PC-3 (cell line): Measurements from ENCODE around the gene CCR2. TPM values are rescaled to one million over a fixed set of nuclear protein-coding genes. Genes with fewer than 3 reads are reported as not detected.

Experiments used
- ATAC-seq: fragments of 200-7000 bp; cut with Tn5 transposase; 2 replicates; pipeline ENCODE4 v1.9.1; 2020; ENCODE audit warnings: mild to moderate bottlenecking, moderate library complexity
- BruUV-seq: library from RNA; stranded (reverse); fragments of 400-500 nt; replicated peaks from 2 replicates; lab custom pipeline; 2021; lab: Mats Ljungman, UMichigan
- CTCF ChIA-PET: fragments of 300-600 bp; sonication (Branson Sonifier 250); formaldehyde crosslinking; loops from one replicate; lab custom pipeline; 2022; ENCODE audit warnings: antibody characterized with exemption; lab: Charles Lee
- POLR2A ChIA-PET: fragments of 300-600 bp; sonication (Branson Sonifier 250); formaldehyde crosslinking; loops from one replicate; lab custom pipeline; 2022; ENCODE audit warnings: antibody characterized with exemption; ENCODE audit not compliant: unreplicated experiment; lab: Charles Lee
- DNase-seq: peaks from one replicate; pipeline ENCODE4 v3.0.0-alpha.2; 2015
- H2AFZ ChIP-seq: fragments of 300-600 bp; sonication (generic); 2 replicates; pipeline ENCODE4 v1.6.0; 2016; ENCODE audit warnings: antibody characterized with exemption, low read length
- H3F3A ChIP-seq: fragments of 300-600 bp; sonication (generic); one replicate; pipeline ENCODE4 v1.6.0; 2017; ENCODE audit warnings: antibody characterized with exemption, low read length, control low read depth, mild to moderate bottlenecking; ENCODE audit not compliant: unreplicated experiment
- H3K27ac ChIP-seq: fragments of 300-600 bp; sonication (generic); 2 replicates; pipeline ENCODE4 v1.5.1; 2016; ENCODE audit warnings: mild to moderate bottlenecking, low read length
- H3K27me3 ChIP-seq: fragments of 300-600 bp; sonication (generic); 2 replicates; pipeline ENCODE4 v1.6.1; 2016; ENCODE audit warnings: low read length, mixed read lengths
- H3K36me3 ChIP-seq: fragments of 300-600 bp; sonication (generic); 2 replicates; pipeline ENCODE4 v1.6.1; 2016; ENCODE audit warnings: low read depth, mixed run types, low read length, mixed read lengths
- H3K4me1 ChIP-seq: fragments of 300-600 bp; sonication (generic); 2 replicates; pipeline ENCODE4 v1.5.1; 2016; ENCODE audit warnings: low read length; ENCODE audit not compliant: insufficient read depth
- H3K4me2 ChIP-seq: fragments of 300-600 bp; sonication (generic); 2 replicates; pipeline ENCODE4 v1.6.0; 2016; ENCODE audit warnings: low read length
- H3K4me3 ChIP-seq: fragments of 300-600 bp; sonication (generic); 2 replicates; pipeline ENCODE4 v1.5.1; 2016; ENCODE audit warnings: mild to moderate bottlenecking, low read length, mixed read lengths
- H3K79me2 ChIP-seq: fragments of 300-600 bp; sonication (generic); 2 replicates; pipeline ENCODE4 v1.6.1; 2017; ENCODE audit warnings: low read length, mixed read lengths
- H3K9ac ChIP-seq: fragments of 300-600 bp; sonication (generic); 2 replicates; pipeline ENCODE4 v1.6.0; 2016; ENCODE audit warnings: mild to moderate bottlenecking, low read length
- H3K9me2 ChIP-seq: fragments of 300-600 bp; sonication (generic); replicated peaks from 2 replicates; pipeline ENCODE4 v1.6.1; 2016; ENCODE audit warnings: mixed run types, low read length, mixed read lengths
- H3K9me3 ChIP-seq: fragments of 300-600 bp; sonication (generic); 2 replicates; pipeline ENCODE4 v1.6.1; 2016; ENCODE audit warnings: low read length, mixed read lengths
- H4K20me1 ChIP-seq: fragments of 300-600 bp; sonication (generic); 2 replicates; pipeline ENCODE4 v1.6.1; 2016; ENCODE audit warnings: low read length, mixed read lengths
- EZH2 ChIP-seq: fragments of 300-600 bp; sonication (generic); IDR thresholded peaks from one replicate; pipeline ENCODE4 v1.6.1; 2017; ENCODE audit warnings: antibody characterized with exemption, mild to moderate bottlenecking, low read length; ENCODE audit not compliant: unreplicated experiment
- EZH2phosphoT487 ChIP-seq: fragments of 300-600 bp; sonication (generic); IDR thresholded peaks from 2 replicates; pipeline ENCODE4 v1.6.1; 2018; ENCODE audit warnings: mild to moderate bottlenecking, antibody characterized with exemption, low read length, borderline replicate concordance
- intact Hi-C: fragments of 100-400 bp; cut with micrococcal nuclease; formaldehyde crosslinking; loops from 2 replicates; pipeline ENCODE4 v1.9.0; 2023
- total RNA-seq: library from RNA; depleted of rRNA; stranded (reverse); fragments of >200 nt; gene quantifications from 2 replicates; pipeline ENCODE4 v1.2.3, GENCODE V29; 2014
- TF ChIP-seq, protein P1 (sequence below): fragments of 300-600 bp; sonication (generic); conservative IDR thresholded peaks from 2 replicates; pipeline ENCODE4 v1.5.1; 2017; ENCODE audit warnings: antibody characterized with exemption, low read depth, mild to moderate bottlenecking, low read length

CCR2 gene
- total RNA-seq, 1 experiment from 2014 or later: not detected

DNA sequence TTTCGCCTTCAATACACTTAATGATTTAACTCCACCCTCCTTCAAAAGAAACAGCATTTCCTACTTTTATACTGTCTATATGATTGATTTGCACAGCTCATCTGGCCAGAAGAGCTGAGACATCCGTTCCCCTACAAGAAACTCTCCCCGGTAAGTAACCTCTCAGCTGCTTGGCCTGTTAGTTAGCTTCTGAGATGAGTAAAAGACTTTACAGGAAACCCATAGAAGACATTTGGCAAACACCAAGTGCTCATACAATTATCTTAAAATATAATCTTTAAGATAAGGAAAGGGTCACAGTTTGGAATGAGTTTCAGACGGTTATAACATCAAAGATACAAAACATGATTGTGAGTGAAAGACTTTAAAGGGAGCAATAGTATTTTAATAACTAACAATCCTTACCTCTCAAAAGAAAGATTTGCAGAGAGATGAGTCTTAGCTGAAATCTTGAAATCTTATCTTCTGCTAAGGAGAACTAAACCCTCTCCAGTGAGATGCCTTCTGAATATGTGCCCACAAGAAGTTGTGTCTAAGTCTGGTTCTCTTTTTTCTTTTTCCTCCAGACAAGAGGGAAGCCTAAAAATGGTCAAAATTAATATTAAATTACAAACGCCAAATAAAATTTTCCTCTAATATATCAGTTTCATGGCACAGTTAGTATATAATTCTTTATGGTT lies 17.1 kb downstream of the CCR2 start, which contains the start of gene CCR5:
Gene CCR5 (plus strand): TSS at position 108 of the 680 bp plus-strand sequence. CDS start 1,957 bp downstream, outside the sequence.
- Histone ChIP-seq H3K27ac (no peak within 1 kb of the TSS), H3K4me3 (no peak within 1 kb of the TSS), H3K9me2 (no peaks in the 10 kb centered on the region), H2AFZ (0 out of 2 replicates have a peak within 1 kb of the TSS, but pooled peaks have one; percentile 19), H3F3A (no peaks in the 10 kb centered on the region), H3K4me2 (no peak within 1 kb of the TSS), H3K36me3 (no peaks in the 10 kb centered on the region; the same call in 1 of the 2 replicates), H3K27me3 (no peaks in the 10 kb centered on the region), H4K20me1 (no peaks in the 10 kb centered on the region), H3K9me3 (no peaks in the 10 kb centered on the region), H3K79me2 (no peaks in the 10 kb centered on the region), H3K4me1 (peaks cover 13% of the 10 kb centered on the region), H3K9ac (no peak within 1 kb of the TSS)
- intact Hi-C loops: no loop called here
- ATAC-seq: no peak
- no TSS peak for BruUV-seq
- DNase-seq: peak; percentile 35
- CTCF ChIA-PET: interaction anchor here (0.6 to 1.3 kb wide), 5 partner anchors 117 to 432 kb away, joined by 3 to 9 read pairs (median 3); no protein-coding TSS in a partner anchor
- POLR2A ChIA-PET: no interaction called here
- TF ChIP-seq, protein P1, sequence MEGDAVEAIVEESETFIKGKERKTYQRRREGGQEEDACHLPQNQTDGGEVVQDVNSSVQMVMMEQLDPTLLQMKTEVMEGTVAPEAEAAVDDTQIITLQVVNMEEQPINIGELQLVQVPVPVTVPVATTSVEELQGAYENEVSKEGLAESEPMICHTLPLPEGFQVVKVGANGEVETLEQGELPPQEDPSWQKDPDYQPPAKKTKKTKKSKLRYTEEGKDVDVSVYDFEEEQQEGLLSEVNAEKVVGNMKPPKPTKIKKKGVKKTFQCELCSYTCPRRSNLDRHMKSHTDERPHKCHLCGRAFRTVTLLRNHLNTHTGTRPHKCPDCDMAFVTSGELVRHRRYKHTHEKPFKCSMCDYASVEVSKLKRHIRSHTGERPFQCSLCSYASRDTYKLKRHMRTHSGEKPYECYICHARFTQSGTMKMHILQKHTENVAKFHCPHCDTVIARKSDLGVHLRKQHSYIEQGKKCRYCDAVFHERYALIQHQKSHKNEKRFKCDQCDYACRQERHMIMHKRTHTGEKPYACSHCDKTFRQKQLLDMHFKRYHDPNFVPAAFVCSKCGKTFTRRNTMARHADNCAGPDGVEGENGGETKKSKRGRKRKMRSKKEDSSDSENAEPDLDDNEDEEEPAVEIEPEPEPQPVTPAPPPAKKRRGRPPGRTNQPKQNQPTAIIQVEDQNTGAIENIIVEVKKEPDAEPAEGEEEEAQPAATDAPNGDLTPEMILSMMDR: no peak
- TF ChIP-seq EZH2: no peak
- TF ChIP-seq EZH2phosphoT487: no peak

- no peak overlapping the region for H2AFZ ChIP-seq
- H4K20me1 ChIP-seq: no peaks in the 10 kb centered on the region
- no peak overlapping the region for H3K4me3 ChIP-seq
- H3K36me3 ChIP-seq: no peaks in the 10 kb centered on the region; the same call in 1 of the 2 replicates
- no peaks in the 10 kb centered on the region for H3K9me2 ChIP-seq
- POLR2A ChIA-PET: no interaction called here
- H3K4me2 ChIP-seq: no peak overlapping the region
- no peak overlapping the region for H3K9ac ChIP-seq
- no peaks in the 10 kb centered on the region for H3K79me2 ChIP-seq
- ATAC-seq: no peak
- intact Hi-C loops: loop anchor here (1.0 kb wide), 1 partner anchor 283 kb away; no protein-coding TSS in a partner anchor
- no peaks in the 10 kb centered on the region for H3F3A ChIP-seq
- DNase-seq: peak; percentile 46
- CTCF ChIA-PET: interaction anchor here (0.6 to 1.2 kb wide), 9 partner anchors 15 to 306 kb away, joined by 3 to 9 read pairs (median 4); partner anchors contain the start of genes CCR5AS and CCRL2
- H3K9me3 ChIP-seq: no peaks in the 10 kb centered on the region
- TF ChIP-seq, protein P1: no peak
- TF ChIP-seq EZH2phosphoT487 (no peak), EZH2 (no peak)
- H3K27ac ChIP-seq: no peak overlapping the region
- H3K27me3 ChIP-seq: no peaks in the 10 kb centered on the region
- H3K4me1 ChIP-seq: peaks cover 13% of the 10 kb centered on the region
- BruUV-seq: no TSS peak
These were observed 17.8 kb downstream of the CCR2 start for GRCh38 chr3:46371519-46372340.
